Measurements from ENCODE around the gene CYTH4. TPM values are rescaled to one million over a fixed set of nuclear protein-coding genes. Genes with fewer than 3 reads are reported as not detected.

Gene CYTH4
- total and polyA plus RNA-seq, 2 of the 8 experiments (the other 6 are each of a cell fraction or from before 2014, with no cell fraction given): 0.09 TPM; not detected in 1

DNA sequence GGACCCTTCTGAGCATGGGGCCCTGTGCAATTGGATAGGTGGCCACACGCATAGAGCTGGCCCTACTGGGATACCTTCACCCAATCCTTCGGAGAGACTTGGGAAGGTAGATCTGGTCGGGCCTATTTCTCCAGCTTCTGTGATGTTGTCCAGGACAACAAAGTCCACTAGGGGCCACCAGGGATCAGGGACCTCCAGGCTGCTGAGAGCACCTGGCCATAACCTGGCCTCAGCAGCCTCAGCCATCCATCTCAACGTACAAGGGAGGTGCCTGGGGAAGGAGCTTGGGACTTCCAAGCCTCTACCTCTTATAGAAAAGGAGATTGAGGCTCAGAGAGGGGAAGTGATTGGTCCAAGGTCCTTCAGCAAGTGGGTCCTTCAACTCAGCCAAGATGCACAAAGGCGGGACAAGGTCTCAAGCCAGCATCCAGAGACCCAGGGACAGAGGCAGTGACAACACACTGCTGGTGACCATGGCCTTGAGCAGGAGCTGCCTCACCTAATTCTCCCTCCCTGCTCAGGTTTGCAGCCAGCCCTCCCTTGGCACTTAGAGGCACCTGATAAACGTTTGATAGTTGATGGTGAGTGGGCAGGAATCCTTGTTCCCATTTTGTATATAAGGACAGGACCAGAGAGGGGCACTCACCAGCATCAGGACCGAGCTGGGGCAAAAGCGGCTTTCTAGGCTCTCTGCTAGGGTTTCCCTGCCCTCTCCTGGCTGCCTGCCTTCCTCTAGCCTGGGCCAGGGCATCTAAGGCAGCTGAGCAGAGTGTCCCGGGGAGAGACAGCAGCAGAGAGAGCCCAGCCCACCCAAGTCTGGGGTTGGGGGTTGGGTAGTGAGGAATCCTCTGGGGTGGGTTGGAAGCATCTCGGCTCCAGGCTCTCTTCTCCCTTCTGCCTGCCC, 42.7 kb upstream of the CYTH4 start:
- no peak overlapping the region for H3K23ac ChIP-seq (ENCODE audit: insufficient read length)
- H3K23me2 ChIP-seq (ENCODE audit: low read depth, low read length): peaks cover 4% of the 10 kb centered on the region; the same call in 1 of the 2 replicates
- H3K4me2 ChIP-seq (ENCODE audit: insufficient read depth in 1 of 2, low read depth in 2 of 2, low read length in 2 of 2): no peak overlapping the region
- H2BK120ac ChIP-seq (replicated peaks; ENCODE audit: low read depth, low read length): no peak overlapping the region
- ChIA-PET CTCF (ENCODE audit: partially characterized antibody) (interaction anchor here (0.5 to 9.1 kb wide), 6 partner anchors 8 to 243 kb away, joined by 3 to 97 read pairs (median 4); no protein-coding TSS in a partner anchor), POLR2A (ENCODE audit: partially characterized antibody) (no interaction called here)
- 0 out of 2 replicates have a peak overlapping the region, but pooled peaks have one; percentile 61 for H2BK15ac ChIP-seq (ENCODE audit: low read length)
- H4K8ac ChIP-seq (ENCODE audit: extremely low read depth, insufficient read depth, low read length): peak overlapping the region; percentile 12; the same call in 1 of the 2 replicates
- H2BK20ac ChIP-seq (ENCODE audit: low read length): no peak overlapping the region
- no peaks in the 10 kb centered on the region for H3K9me3 ChIP-seq (ENCODE audit: insufficient read depth in 2 of 2, low read depth in 1 of 2, low read length in 1 of 2)
- H3K79me1 ChIP-seq (ENCODE audit: low read depth, low read length): no peaks in the 10 kb centered on the region
- H2BK12ac ChIP-seq (ENCODE audit: low read depth, low read length): 0 out of 2 replicates have a peak overlapping the region, but pooled peaks have one; percentile 29
- no peak overlapping the region for H3K18ac ChIP-seq (ENCODE audit: extremely low read depth, low read length)
- H3K27ac ChIP-seq (ENCODE audit: low read depth, low read length): no peak overlapping the region
- H3K27me3 ChIP-seq (replicated peaks in 1 of 4; ENCODE audit: control insufficient read depth in 3 of 4, extremely low read depth in 1 of 4, insufficient read depth in 3 of 4, low read length in 3 of 4): no peaks in the 10 kb centered on the region
- no peak overlapping the region for H3K4me3 ChIP-seq (ENCODE audit: extremely low read depth in 1 of 4, insufficient read depth in 2 of 4, low read depth in 3 of 4, low read length in 4 of 4)
- FAIRE-seq (no peak), DNase-seq (ENCODE audit: low read depth in 1 of 2, low spot score in 2 of 2) (no peak)
- H4K91ac ChIP-seq (replicated peaks; ENCODE audit: insufficient read length, low read length): no peak overlapping the region
- H4K20me1 ChIP-seq (replicated peaks in 1 of 2; ENCODE audit: control insufficient read depth in 1 of 2, insufficient read depth in 2 of 2, low read length in 2 of 2): no peaks in the 10 kb centered on the region
- no peak overlapping the region for H3K14ac ChIP-seq (ENCODE audit: insufficient read length)
- H2AFZ ChIP-seq (ENCODE audit: low read length): no peak overlapping the region
- WGBS, 2 experiments (ENCODE audit: extremely low coverage in 1 of 2, insufficient coverage in 1 of 2, insufficient read length in 1 of 2, insufficient replicate concordance in 2 of 2, low coverage in 1 of 2, low lambda C conversion rate in 2 of 2, missing lambda C conversion rate in 1 of 2): 84% methylated on average over 10 of the region's 10 CpGs; no CpG with 5 or more reads in 1 of the 2 experiments
- no peak overlapping the region for H4K5ac ChIP-seq (ENCODE audit: insufficient read length, low read depth, low read length)
- H3K36me3 ChIP-seq (ENCODE audit: control insufficient read depth in 2 of 4, insufficient read depth in 4 of 4, low read length in 3 of 4): no peaks in the 10 kb centered on the region
- no peak overlapping the region for H2AK5ac ChIP-seq (ENCODE audit: low read depth, low read length)
- H2BK5ac ChIP-seq (ENCODE audit: low read depth, low read length): no peak overlapping the region
- peaks cover 0 to 19% (median 4%) of the 10 kb centered on the region in 4 experiments; a peak in 6 of 7 replicates for H3K4me1 ChIP-seq (replicated peaks in 1 of 4; ENCODE audit: control insufficient read depth in 3 of 4, insufficient read depth in 4 of 4, low read length in 3 of 4)
- TF ChIP-seq GABPA (IDR thresholded peaks at IDR 0.05; ENCODE audit: borderline replicate concordance, insufficient read depth, low read length) (no peak), PHF8 (conservative IDR thresholded peaks at IDR 0.05; ENCODE audit: low read depth, low read length) (no peak), POLR2A (IDR thresholded peaks at IDR 0.05; ENCODE audit: control extremely low read depth in 1 of 2, low read depth in 2 of 2, low read length in 2 of 2) (no peak), RBBP5 (IDR thresholded peaks at IDR 0.05; ENCODE audit: borderline replicate concordance, low read depth, low read length) (no peak), BRCA1 (IDR thresholded peaks at IDR 0.05; ENCODE audit: low read depth, low read length) (no peak), SIX5 (IDR thresholded peaks at IDR 0.05; ENCODE audit: low read depth, low read length) (no peak), NRF1 (IDR thresholded peaks at IDR 0.05; ENCODE audit: low read depth, low read length) (no peak), USF2 (IDR thresholded peaks at IDR 0.05; ENCODE audit: low read length) (no peak)
- TF ChIP-seq, protein P1, sequence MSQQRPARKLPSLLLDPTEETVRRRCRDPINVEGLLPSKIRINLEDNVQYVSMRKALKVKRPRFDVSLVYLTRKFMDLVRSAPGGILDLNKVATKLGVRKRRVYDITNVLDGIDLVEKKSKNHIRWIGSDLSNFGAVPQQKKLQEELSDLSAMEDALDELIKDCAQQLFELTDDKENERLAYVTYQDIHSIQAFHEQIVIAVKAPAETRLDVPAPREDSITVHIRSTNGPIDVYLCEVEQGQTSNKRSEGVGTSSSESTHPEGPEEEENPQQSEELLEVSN (IDR thresholded peaks at IDR 0.05): no peak
- no peaks in the 10 kb centered on the region for H3K79me2 ChIP-seq (ENCODE audit: control insufficient read depth in 1 of 2, insufficient read depth in 2 of 2, low read length in 2 of 2)
- no peak overlapping the region for H3K9ac ChIP-seq (replicated peaks in 1 of 4; ENCODE audit: extremely low read depth in 1 of 4, low read depth in 3 of 4, low read length in 3 of 4)
- no peak overlapping the region for H3K4ac ChIP-seq (replicated peaks; ENCODE audit: insufficient read length, low read depth, low read length)
- H3K56ac ChIP-seq (replicated peaks; ENCODE audit: insufficient read length, low read depth, low read length): no peak overlapping the region

Measured in H1 (cell line).